ENCODE results near the gene MLXIPL.
A peak's percentile ranks its signal among the peaks of the same experiment; 100 is the strongest.
"Not testable (repeated sequence)": the region's sequence is repeated elsewhere in the genome, so short reads cannot be mapped to it uniquely, and the experiment has no call there.

The MLXIPL gene

GRCh38 chr7:73623798-73624668, at the start of gene MLXIPL:
TSS of gene MLXIPL (minus strand) at chr7:73624522. CDS start at chr7:73624492, 30 bp downstream.
- DNase-seq (ENCODE audit: insufficient read length, low spot score): peak; percentile 67

GRCh38 chr7:73671857-73672445, 47.6 kb upstream of the MLXIPL start:
- FAIRE-seq: no peak

More at GRCh38 chr7:73623798-73624668, at the start of gene MLXIPL:
- FAIRE-seq: no peak

GRCh38 chr7:73671322-73671661, 47.0 kb upstream of the MLXIPL start:
- no peak for DNase-seq (ENCODE audit: insufficient read length, low spot score)
- FAIRE-seq: no peak

More at GRCh38 chr7:73671857-73672445, 47.6 kb upstream of the MLXIPL start:
- DNase-seq (ENCODE audit: insufficient read length, low spot score): no peak

GRCh38 chr7:73669858-73670385, 45.6 kb upstream of the MLXIPL start:
- no peak for FAIRE-seq
- no peak for DNase-seq (ENCODE audit: insufficient read length, low spot score)

- FAIRE-seq (no peak), DNase-seq (ENCODE audit: insufficient read length, low spot score) (no peak)
These were observed 45.0 kb upstream of the MLXIPL start for GRCh38 chr7:73669288-73669701.

- DNase-seq (ENCODE audit: insufficient read length, low spot score): no peak
These were observed 44.5 kb upstream of the MLXIPL start for GRCh38 chr7:73668886-73669230.

GRCh38 chr7:73668103-73668885, 44.0 kb upstream of the MLXIPL start:
- no peak for FAIRE-seq
- no peak for DNase-seq (ENCODE audit: insufficient read length, low spot score)

More at GRCh38 chr7:73668886-73669230, 44.5 kb upstream of the MLXIPL start:
- FAIRE-seq: no peak

GRCh38 chr7:73667344-73668102, 43.2 kb upstream of the MLXIPL start, which contains the start of gene VPS37D:
TSS of gene VPS37D (plus strand) at chr7:73667831. CDS start at chr7:73667959, 128 bp downstream.
- FAIRE-seq (no peak), DNase-seq (ENCODE audit: insufficient read length, low spot score) (peak; percentile 81)

- FAIRE-seq (no peak), DNase-seq (ENCODE audit: insufficient read length, low spot score) (no peak)
These were observed 38.7 kb upstream of the MLXIPL start for GRCh38 chr7:73663033-73663432.

GRCh38 chr7:73660594-73660993, 36.3 kb upstream of the MLXIPL start:
- DNase-seq (ENCODE audit: insufficient read length, low spot score); FAIRE-seq: not testable (repeated sequence)

- no peak for FAIRE-seq
- DNase-seq (ENCODE audit: insufficient read length, low spot score): no peak
These were observed 35.7 kb upstream of the MLXIPL start for GRCh38 chr7:73659983-73660382.

- DNase-seq (ENCODE audit: insufficient read length, low spot score): not testable (repeated sequence)
These were observed 31.0 kb upstream of the MLXIPL start for GRCh38 chr7:73655309-73655708.

GRCh38 chr7:73652541-73652949, 28.2 kb upstream of the MLXIPL start:
- DNase-seq (ENCODE audit: insufficient read length, low spot score): no peak
- no peak for FAIRE-seq

More at GRCh38 chr7:73655309-73655708, 31.0 kb upstream of the MLXIPL start:
- FAIRE-seq: not testable (repeated sequence)

- FAIRE-seq: no peak
- DNase-seq (ENCODE audit: insufficient read length, low spot score): no peak
These were observed 26.2 kb upstream of the MLXIPL start for GRCh38 chr7:73650524-73650923.

- no peak for FAIRE-seq
These were observed 25.3 kb upstream of the MLXIPL start for GRCh38 chr7:73649576-73649975.

GRCh38 chr7:73648593-73649332, 24.4 kb upstream of the MLXIPL start:
- DNase-seq (ENCODE audit: insufficient read length, low spot score): no peak
- no peak for FAIRE-seq

More at GRCh38 chr7:73649576-73649975, 25.3 kb upstream of the MLXIPL start:
- DNase-seq (ENCODE audit: insufficient read length, low spot score): no peak

- DNase-seq (ENCODE audit: insufficient read length, low spot score) (no peak), FAIRE-seq (no peak)
These were observed 23.6 kb upstream of the MLXIPL start for GRCh38 chr7:73647725-73648592.
